OCI-LY7 (cell line): ENCODE results near the gene FOXP1. TPM values are rescaled to one million over a fixed set of nuclear protein-coding genes. Genes with fewer than 3 reads are reported as not detected.

Source experiments
- BruUV-seq: library from RNA; stranded (reverse); fragments of 400-500 nt; replicated peaks from 2 replicates; lab custom pipeline; 2021; lab: Mats Ljungman, UMichigan
- CTCF ChIA-PET: fragments of 300-600 bp; sonication (Branson Sonifier 250); formaldehyde crosslinking; loops from one replicate; lab custom pipeline; 2022; ENCODE audit warnings: antibody characterized with exemption; ENCODE audit not compliant: unreplicated experiment; lab: Charles Lee
- POLR2A ChIA-PET: fragments of 300-600 bp; sonication (Branson Sonifier 250); formaldehyde crosslinking; loops from one replicate; lab custom pipeline; 2022; ENCODE audit warnings: antibody characterized with exemption; lab: Charles Lee
- DNase-seq: peaks from one replicate; pipeline ENCODE4 v3.0.0-alpha.2; 2015; ENCODE audit warnings: low spot score
- H2AFZ ChIP-seq: fragments of 200-600 bp; sonication (generic), shearing (Covaris generic); 2 replicates; pipeline ENCODE4 v1.6.1; 2014; ENCODE audit warnings: mild to moderate bottlenecking, antibody characterized with exemption, low read length, moderate library complexity
- H3K27ac ChIP-seq: fragments of 200-600 bp; sonication (generic); 2 replicates; pipeline ENCODE4 v1.5.1; 2014; ENCODE audit warnings: mixed run types, low read depth, mild to moderate bottlenecking, moderate library complexity, low read length, inconsistent platforms; ENCODE audit not compliant: poor library complexity, severe bottlenecking
- H3K36me3 ChIP-seq: fragments of 200-600 bp; sonication (generic); 2 replicates; pipeline ENCODE4 v1.6.1; 2014; ENCODE audit warnings: mild to moderate bottlenecking, antibody characterized with exemption, low read length, moderate library complexity, mixed read lengths; ENCODE audit not compliant: insufficient read depth
- H3K4me1 ChIP-seq: fragments of 200-600 bp; sonication (generic); 2 replicates; pipeline ENCODE4 v1.5.1; 2014; ENCODE audit warnings: mild to moderate bottlenecking, low read length; ENCODE audit not compliant: insufficient read depth, poor library complexity, severe bottlenecking
- H3K4me2 ChIP-seq: fragments of 200-600 bp; sonication (generic); 2 replicates; pipeline ENCODE4 v1.6.1; 2014; ENCODE audit warnings: mild to moderate bottlenecking, low read length
- H3K4me3 ChIP-seq: fragments of 200-600 bp; sonication (generic); 2 replicates; pipeline ENCODE4 v1.5.1; 2014; ENCODE audit warnings: mild to moderate bottlenecking, low read depth, low read length; ENCODE audit not compliant: poor library complexity, severe bottlenecking
- H3K79me2 ChIP-seq: fragments of 200-600 bp; sonication (generic); 2 replicates; pipeline ENCODE4 v1.6.1; 2016; ENCODE audit warnings: low read depth, mild to moderate bottlenecking, low read length, moderate library complexity, mixed read lengths; ENCODE audit not compliant: insufficient read depth
- H3K9me2 ChIP-seq: fragments of 200-600 bp; sonication (generic); 2 replicates; pipeline ENCODE4 v1.6.1; 2016; ENCODE audit warnings: mild to moderate bottlenecking, low read length, mixed read lengths; ENCODE audit not compliant: insufficient read depth
- H3K9me3 ChIP-seq: fragments of 200-600 bp; sonication (generic); 2 replicates; pipeline ENCODE4 v1.6.1; 2014; ENCODE audit warnings: mild to moderate bottlenecking, mixed run types, low read length, mixed read lengths
- H4K20me1 ChIP-seq: fragments of 200-600 bp; sonication (generic); 2 replicates; pipeline ENCODE4 v1.6.1; 2014; ENCODE audit warnings: mild to moderate bottlenecking, antibody characterized with exemption, low read length, moderate library complexity, mixed read lengths; ENCODE audit not compliant: insufficient read depth
- CTCF ChIP-seq: fragments of 200-600 bp; sonication (generic); conservative IDR thresholded peaks from 2 replicates; pipeline ENCODE4 v1.5.1; 2014; ENCODE audit warnings: mild to moderate bottlenecking, antibody characterized with exemption, low read length, moderate library complexity, mixed read lengths
- EZH2phosphoT487 ChIP-seq: fragments of 200-600 bp; sonication (generic); IDR thresholded peaks from 2 replicates; pipeline ENCODE4 v1.6.1; 2018; ENCODE audit warnings: low read depth, borderline replicate concordance, mild to moderate bottlenecking, mixed run types, antibody characterized with exemption, low read length, moderate library complexity, mixed read lengths
- intact Hi-C: fragments of 100-400 bp; cut with micrococcal nuclease; formaldehyde crosslinking; loops from one replicate; pipeline ENCODE4 v1.10.0; 2022; ENCODE audit not compliant: unreplicated experiment
- total RNA-seq, 2 experiments: library from RNA; depleted of rRNA in 1 of 2; stranded (reverse); fragments of >200 nt in 1 of 2; shearing (Covaris generic) in 1 of 2; gene quantifications; 2 replicates each; pipeline ENCODE4 v1.2.3, GENCODE V29; 2014 to 2022

Gene FOXP1
- total RNA-seq, 2 experiments from 2014 or later: 87.3 to 151 TPM

- no peak for DNase-seq
- Histone ChIP-seq H2AFZ (no peak overlapping the region), H3K79me2 (no peaks in the 10 kb centered on the region), H3K27ac (no peak overlapping the region), H4K20me1 (no peaks in the 10 kb centered on the region), H3K4me3 (no peak overlapping the region), H3K9me3 (no peaks in the 10 kb centered on the region), H3K4me1 (no peaks in the 10 kb centered on the region), H3K4me2 (no peak overlapping the region), H3K36me3 (no peaks in the 10 kb centered on the region; the same call in 1 of the 2 replicates), H3K9me2 (no peaks in the 10 kb centered on the region)
- CTCF ChIA-PET: no interaction called here
- POLR2A ChIA-PET: interaction anchor here (0.6 kb wide), 1 partner anchor 15 kb away, joined by 7 read pairs; no protein-coding TSS in a partner anchor
- TF ChIP-seq CTCF: no peak
- no peak for TF ChIP-seq EZH2phosphoT487
- no TSS peak for BruUV-seq
- intact Hi-C loops: no loop called here
Measured at GRCh38 chr3:71149959-71150954, 433.3 kb downstream of the FOXP1 start.

GRCh38 chr3:71148455-71149060 lies 435.0 kb downstream of the FOXP1 start:
- DNase-seq: no peak
- BruUV-seq: no TSS peak
- no peak overlapping the region for H3K27ac ChIP-seq
- CTCF ChIA-PET: no interaction called here
- no peak overlapping the region for H2AFZ ChIP-seq
- no peak overlapping the region for H3K4me3 ChIP-seq
- no peaks in the 10 kb centered on the region; the same call in 1 of the 2 replicates for H3K36me3 ChIP-seq
- intact Hi-C loops: no loop called here
- no peaks in the 10 kb centered on the region for H3K9me2 ChIP-seq
- H3K79me2 ChIP-seq: no peaks in the 10 kb centered on the region
- no peak overlapping the region for H3K4me2 ChIP-seq
- POLR2A ChIA-PET: no interaction called here
- no peak for TF ChIP-seq CTCF
- TF ChIP-seq EZH2phosphoT487: no peak
- no peaks in the 10 kb centered on the region for H4K20me1 ChIP-seq
- no peaks in the 10 kb centered on the region for H3K4me1 ChIP-seq
- no peaks in the 10 kb centered on the region for H3K9me3 ChIP-seq
